Astrocyte (in vitro differentiated cells and primary cell): ENCODE measurements around the gene SBF1. TPM values are rescaled to one million over a fixed set of nuclear protein-coding genes. Genes with fewer than 3 reads are reported as not detected.

Experiments
- DNase-seq: peaks from one replicate; pipeline ENCODE4 v3.0.0-alpha.2; 2010; ENCODE audit warnings: low read depth
- FAIRE-seq: peaks from 2 replicates; lab custom pipeline; 2011; peaks lifted over from hg19 to GRCh38; lab: Jason Lieb, UNC
- H2AFZ ChIP-seq: 2 replicates; pipeline ENCODE4 v1.6.0; 2012; ENCODE audit warnings: low read depth, low read length, inconsistent platforms
- H3K27ac ChIP-seq: 2 replicates; pipeline ENCODE4 v1.5.1; 2011; ENCODE audit warnings: low read depth, low read length, inconsistent platforms
- H3K27me3 ChIP-seq: 2 replicates; pipeline ENCODE4 v1.6.0; 2011; ENCODE audit warnings: low read length, inconsistent platforms; ENCODE audit not compliant: insufficient read depth
- H3K36me3 ChIP-seq: 2 replicates; pipeline ENCODE4 v1.5.1; 2011; ENCODE audit warnings: low read length, inconsistent platforms; ENCODE audit not compliant: insufficient read depth
- H3K4me1 ChIP-seq: 2 replicates; pipeline ENCODE4 v1.5.1; 2011; ENCODE audit warnings: low read length, inconsistent platforms; ENCODE audit not compliant: insufficient read depth
- H3K4me2 ChIP-seq: 2 replicates; pipeline ENCODE4 v1.6.0; 2012; ENCODE audit warnings: low read length, inconsistent platforms
- H3K4me3 ChIP-seq: 2 replicates; pipeline ENCODE4 v1.5.1; 2011; ENCODE audit warnings: low read depth, mild to moderate bottlenecking, low read length, inconsistent platforms; ENCODE audit not compliant: insufficient read depth
- H3K79me2 ChIP-seq: 2 replicates; pipeline ENCODE4 v1.6.0; 2012; ENCODE audit warnings: mild to moderate bottlenecking, low read length, inconsistent platforms; ENCODE audit not compliant: insufficient read depth
- H3K9ac ChIP-seq: 2 replicates; pipeline ENCODE4 v1.6.0; 2012; ENCODE audit warnings: mild to moderate bottlenecking, low read length, inconsistent platforms
- H3K9me3 ChIP-seq: 2 replicates; pipeline ENCODE4 v1.5.1; 2012; ENCODE audit warnings: low read depth, mild to moderate bottlenecking, low read length, inconsistent platforms; ENCODE audit not compliant: insufficient read depth
- H4K20me1 ChIP-seq: 2 replicates; pipeline ENCODE4 v1.6.0; 2012; ENCODE audit warnings: low read length, inconsistent platforms; ENCODE audit not compliant: insufficient read depth
- H3K27ac Mint-ChIP-seq: one replicate; pipeline ENCODE4 v1.8.0; 2021; ENCODE audit warnings: mild to moderate bottlenecking, mixed read lengths; ENCODE audit not compliant: unreplicated experiment
- H3K27me3 Mint-ChIP-seq: one replicate; pipeline ENCODE4 v1.8.0; 2021; ENCODE audit warnings: low read depth, mixed read lengths; ENCODE audit not compliant: unreplicated experiment
- H3K36me3 Mint-ChIP-seq: one replicate; pipeline ENCODE4 v1.8.0; 2021; ENCODE audit warnings: low read depth, mixed read lengths; ENCODE audit not compliant: unreplicated experiment
- H3K4me1 Mint-ChIP-seq: one replicate; pipeline ENCODE4 v1.8.0; 2021; ENCODE audit warnings: low read depth, mixed read lengths; ENCODE audit not compliant: unreplicated experiment
- H3K4me3 Mint-ChIP-seq: one replicate; pipeline ENCODE4 v1.8.0; 2021; ENCODE audit warnings: mild to moderate bottlenecking, moderate library complexity, mixed read lengths; ENCODE audit not compliant: unreplicated experiment
- H3K9me3 Mint-ChIP-seq: one replicate; pipeline ENCODE4 v1.8.0; 2021; ENCODE audit warnings: mild to moderate bottlenecking, mixed read lengths; ENCODE audit not compliant: unreplicated experiment
- CTCF ChIP-seq: IDR thresholded peaks from 2 replicates; pipeline ENCODE4 v1.5.1; 2011; ENCODE audit warnings: low read depth, mild to moderate bottlenecking, inconsistent platforms, low read length, moderate library complexity; ENCODE audit not compliant: insufficient read depth
- EZH2 ChIP-seq: IDR thresholded peaks from 2 replicates; pipeline ENCODE4 v1.6.1; 2012; ENCODE audit warnings: mild to moderate bottlenecking, low read length, inconsistent platforms; ENCODE audit not compliant: insufficient read depth
- total RNA-seq: library from RNA; stranded (reverse); gene quantifications from 2 replicates; pipeline ENCODE4 v1.2.1, GENCODE V29; 2021

SBF1 gene
- total RNA-seq, 1 donor from 2014 or later = 75.4 TPM

DNA sequence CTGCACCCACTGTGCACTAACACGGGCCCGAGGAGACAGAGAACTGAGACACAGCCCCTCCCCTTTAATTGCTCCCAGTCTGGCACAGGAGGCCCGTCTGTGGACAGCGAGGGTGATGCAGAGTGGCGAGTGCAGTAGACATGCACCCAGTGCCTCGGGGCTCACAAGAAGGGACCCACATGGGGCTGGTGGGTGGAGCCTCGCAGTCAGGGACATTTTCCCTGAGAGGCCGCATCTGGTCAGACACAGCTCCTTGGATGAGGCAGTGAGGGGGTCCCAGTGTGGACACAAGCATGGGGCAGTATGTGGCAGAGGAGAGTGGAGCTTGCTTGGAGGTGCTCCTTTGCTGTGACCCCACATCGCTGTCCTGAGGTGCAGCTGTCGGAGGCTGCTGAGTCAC, 54.8 kb downstream of the SBF1 start:
- Histone ChIP-seq H3K4me2 (no peak overlapping the region), H3K4me3 (no peak overlapping the region), H3K9ac (no peak overlapping the region), H3K9me3 (no peaks in the 10 kb centered on the region), H3K36me3 (peaks cover 48% of the 10 kb centered on the region), H2AFZ (no peak overlapping the region), H3K79me2 (no peaks in the 10 kb centered on the region), H4K20me1 (peaks cover 2% of the 10 kb centered on the region), H3K4me1 (no peaks in the 10 kb centered on the region), H3K27ac (no peak overlapping the region), H3K27me3 (no peaks in the 10 kb centered on the region)
- TF ChIP-seq CTCF = no peak
- no peak for TF ChIP-seq EZH2
- H3K9me3 Mint-ChIP-seq = no peaks in the 10 kb centered on the region
- H3K27ac Mint-ChIP-seq = no peak overlapping the region
- DNase-seq (no peak), FAIRE-seq (no peak)
- peaks cover 3% of the 10 kb centered on the region for H3K4me1 Mint-ChIP-seq
- H3K4me3 Mint-ChIP-seq = no peak overlapping the region
- no peaks in the 10 kb centered on the region for H3K27me3 Mint-ChIP-seq
- H3K36me3 Mint-ChIP-seq = peaks cover 19% of the 10 kb centered on the region

DNA sequence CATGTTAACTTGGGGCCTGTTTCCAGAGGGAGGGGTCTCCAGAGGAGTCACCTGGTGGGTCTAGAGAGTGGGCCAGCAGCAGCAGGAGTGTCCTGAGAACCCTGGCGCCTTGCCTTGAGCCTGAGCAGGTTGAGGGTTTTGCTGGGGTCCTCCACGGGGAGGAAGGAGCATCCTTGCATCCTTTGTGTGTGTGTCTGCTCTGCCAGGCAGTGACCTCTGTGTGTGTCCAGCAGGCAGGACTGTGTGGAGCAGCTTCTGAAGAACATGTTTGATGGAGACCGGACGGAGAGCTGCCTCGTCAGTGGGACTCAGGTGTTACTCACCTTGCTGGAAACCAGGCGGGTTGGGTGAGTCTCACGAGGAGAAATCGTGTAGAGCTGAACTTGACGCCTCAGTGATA, 55.7 kb downstream of the SBF1 start:
- no peak for DNase-seq
- H3K27ac ChIP-seq = no peak overlapping the region
- no peak overlapping the region for H3K4me3 Mint-ChIP-seq
- H3K4me1 ChIP-seq = no peaks in the 10 kb centered on the region
- no peaks in the 10 kb centered on the region for H3K79me2 ChIP-seq
- no peak overlapping the region for H3K27ac Mint-ChIP-seq
- H3K27me3 ChIP-seq = no peaks in the 10 kb centered on the region
- no peak overlapping the region for H2AFZ ChIP-seq
- H3K9me3 Mint-ChIP-seq = no peaks in the 10 kb centered on the region
- no peak overlapping the region for H3K9ac ChIP-seq
- no peak for FAIRE-seq
- no peak overlapping the region for H3K4me3 ChIP-seq
- H3K4me2 ChIP-seq = no peak overlapping the region
- no peak for TF ChIP-seq CTCF
- no peak for TF ChIP-seq EZH2
- H3K9me3 ChIP-seq = no peaks in the 10 kb centered on the region
- peaks cover 16% of the 10 kb centered on the region for H3K36me3 Mint-ChIP-seq
- H3K36me3 ChIP-seq = peaks cover 48% of the 10 kb centered on the region
- no peaks in the 10 kb centered on the region for H3K27me3 Mint-ChIP-seq
- H4K20me1 ChIP-seq = no peaks in the 10 kb centered on the region
- peaks cover 3% of the 10 kb centered on the region for H3K4me1 Mint-ChIP-seq

GRCh38 chr22:50418624-50419023, 56.2 kb downstream of the SBF1 start:
- no peak for DNase-seq
- H4K20me1 ChIP-seq = peaks cover 4% of the 10 kb centered on the region
- no peak for FAIRE-seq
- H3K36me3 ChIP-seq = peaks cover 48% of the 10 kb centered on the region
- H3K9me3 ChIP-seq = no peaks in the 10 kb centered on the region
- no peaks in the 10 kb centered on the region for H3K79me2 ChIP-seq
- H2AFZ ChIP-seq = no peak overlapping the region
- H3K9me3 Mint-ChIP-seq = no peaks in the 10 kb centered on the region
- no peak overlapping the region for H3K4me3 Mint-ChIP-seq
- no peak overlapping the region for H3K4me3 ChIP-seq
- no peaks in the 10 kb centered on the region for H3K27me3 ChIP-seq
- H3K4me1 ChIP-seq = no peaks in the 10 kb centered on the region
- no peak overlapping the region for H3K27ac ChIP-seq
- no peak overlapping the region for H3K9ac ChIP-seq
- no peaks in the 10 kb centered on the region for H3K27me3 Mint-ChIP-seq
- H3K36me3 Mint-ChIP-seq = peaks cover 15% of the 10 kb centered on the region
- TF ChIP-seq CTCF = no peak
- TF ChIP-seq EZH2 = no peak
- H3K4me1 Mint-ChIP-seq = peaks cover 3% of the 10 kb centered on the region
- no peak overlapping the region for H3K27ac Mint-ChIP-seq
- no peak overlapping the region for H3K4me2 ChIP-seq
